H1 (cell line): Measurements from ENCODE around the gene CORIN. TPM values are rescaled to one million over a fixed set of nuclear protein-coding genes. Genes with fewer than 3 reads are reported as not detected.

Experiments used
- CTCF ChIA-PET: fragments of 300-600 bp; sonication (Branson Sonifier 250); formaldehyde crosslinking; loops from one replicate; lab custom pipeline; 2021; ENCODE audit not compliant: partially characterized antibody; lab: Charles Lee
- POLR2A ChIA-PET: fragments of 300-600 bp; sonication (Branson Sonifier 250); formaldehyde crosslinking; loops from one replicate; lab custom pipeline; 2021; ENCODE audit warnings: inconsistent platforms; ENCODE audit not compliant: partially characterized antibody; lab: Charles Lee
- DNase-seq, 2 experiments: peaks; one replicate each; pipeline versions ENCODE4 v3.0.0 to v3.0.0-alpha.2; 2010 to 2022; ENCODE audit warnings: low spot score in 2 of 2, low read depth in 1 of 2, mixed read lengths in 1 of 2
- FAIRE-seq: peaks from 2 replicates; lab custom pipeline; 2011; peaks lifted over from hg19 to GRCh38; lab: Jason Lieb, UNC
- H2AFZ ChIP-seq: 2 replicates; pipeline ENCODE4 v1.8.1; 2012; ENCODE audit warnings: low read length, inconsistent platforms
- H2AK5ac ChIP-seq: 2 replicates; pipeline ENCODE4 v1.6.1; 2013; ENCODE audit warnings: low read depth, low read length
- H2BK120ac ChIP-seq: replicated peaks from 2 replicates; pipeline ENCODE3; 2013; ENCODE audit warnings: low read depth, low read length, inconsistent platforms
- H2BK12ac ChIP-seq: 2 replicates; pipeline ENCODE4 v1.6.1; 2013; ENCODE audit warnings: low read depth, low read length
- H2BK15ac ChIP-seq: 2 replicates; pipeline ENCODE4 v1.6.1; 2013; ENCODE audit warnings: low read length
- H2BK20ac ChIP-seq: 2 replicates; pipeline ENCODE4 v1.6.1; 2013; ENCODE audit warnings: low read length
- H2BK5ac ChIP-seq: 2 replicates; pipeline ENCODE4 v1.6.1; 2013; ENCODE audit warnings: low read depth, low read length
- H3K14ac ChIP-seq: 2 replicates; pipeline ENCODE4 v1.6.1; 2013; ENCODE audit warnings: inconsistent platforms; ENCODE audit not compliant: insufficient read length
- H3K18ac ChIP-seq: 2 replicates; pipeline ENCODE4 v1.6.1; 2013; ENCODE audit warnings: low read length; ENCODE audit errors: extremely low read depth
- H3K23ac ChIP-seq: 2 replicates; pipeline ENCODE4 v1.6.1; 2013; ENCODE audit warnings: inconsistent platforms; ENCODE audit not compliant: insufficient read length
- H3K23me2 ChIP-seq: 2 replicates; pipeline ENCODE4 v1.6.1; 2013; ENCODE audit warnings: low read depth, low read length
- H3K27ac ChIP-seq: 2 replicates; pipeline ENCODE4 v1.6.1; 2011; ENCODE audit warnings: low read depth, low read length, inconsistent platforms
- H3K27me3 ChIP-seq, 4 experiments: replicated peaks in 1 of 4; 1 replicate in 1 of 4; 2 replicates in 3 of 4; pipeline versions ENCODE4 v1.6.1 to v1.8.1; 2011 to 2013; ENCODE audit warnings: low read length in 3 of 4, mild to moderate bottlenecking in 3 of 4, inconsistent platforms in 2 of 4, mixed read lengths in 2 of 4, moderate library complexity in 1 of 4; ENCODE audit not compliant: control insufficient read depth in 3 of 4, insufficient read depth in 3 of 4; ENCODE audit errors: extremely low read depth in 1 of 4
- H3K36me3 ChIP-seq, 4 experiments: 2 replicates each; pipeline versions ENCODE4 v1.6.1 to v1.8.1; 2011 to 2013; ENCODE audit warnings: mild to moderate bottlenecking in 4 of 4, low read length in 3 of 4, moderate library complexity in 2 of 4, control low read depth in 1 of 4, inconsistent platforms in 1 of 4; ENCODE audit not compliant: insufficient read depth in 4 of 4, control insufficient read depth in 2 of 4
- H3K4ac ChIP-seq: replicated peaks from 2 replicates; pipeline ENCODE3; 2013; ENCODE audit warnings: low read length, low read depth, mixed read lengths, inconsistent platforms; ENCODE audit not compliant: insufficient read length
- H3K4me1 ChIP-seq, 4 experiments: replicated peaks in 1 of 4; 1 replicate in 1 of 4; 2 replicates in 3 of 4; pipeline versions ENCODE4 v1.6.1 to v1.8.1; 2011 to 2013; ENCODE audit warnings: low read length in 3 of 4, inconsistent platforms in 2 of 4, mixed read lengths in 1 of 4; ENCODE audit not compliant: insufficient read depth in 4 of 4, control insufficient read depth in 3 of 4
- H3K4me2 ChIP-seq, 2 experiments: 2 replicates each; pipeline versions ENCODE4 v1.6.1 to v1.8.1; 2011 to 2013; ENCODE audit warnings: low read depth in 2 of 2, low read length in 2 of 2, control low read depth in 1 of 2, inconsistent platforms in 1 of 2, mild to moderate bottlenecking in 1 of 2; ENCODE audit not compliant: insufficient read depth in 1 of 2
- H3K4me3 ChIP-seq, 4 experiments: fragments of 200-600, 300-600 bp in 1 of 4; sonication (generic), shearing (Covaris generic), sonication (Bioruptor Twin) in 1 of 4; 2 replicates each; pipeline versions ENCODE4 v1.5.1 to v1.8.1; 2011 to 2016; ENCODE audit warnings: low read length in 4 of 4, low read depth in 3 of 4, control low read depth in 2 of 4, inconsistent platforms in 2 of 4, mild to moderate bottlenecking in 2 of 4, mixed read lengths in 1 of 4, moderate library complexity in 1 of 4; ENCODE audit not compliant: insufficient read depth in 2 of 4; ENCODE audit errors: extremely low read depth in 1 of 4
- H3K56ac ChIP-seq: replicated peaks from 2 replicates; pipeline ENCODE3; 2013; ENCODE audit warnings: low read depth, mild to moderate bottlenecking, mixed read lengths, low read length, inconsistent platforms; ENCODE audit not compliant: insufficient read length
- H3K79me1 ChIP-seq: 2 replicates; pipeline ENCODE4 v1.6.1; 2013; ENCODE audit warnings: low read depth, low read length, control low read depth
- H3K79me2 ChIP-seq, 2 experiments: 2 replicates each; pipeline versions ENCODE4 v1.6.1 to v1.8.1; 2012 to 2013; ENCODE audit warnings: low read length in 2 of 2, mild to moderate bottlenecking in 2 of 2, inconsistent platforms in 1 of 2; ENCODE audit not compliant: insufficient read depth in 2 of 2, control insufficient read depth in 1 of 2
- H3K9ac ChIP-seq, 4 experiments: replicated peaks in 1 of 4; 1 replicate in 1 of 4; 2 replicates in 3 of 4; pipeline versions ENCODE4 v1.6.1 to v1.8.1; 2011 to 2013; ENCODE audit warnings: low read depth in 3 of 4, low read length in 3 of 4, control low read depth in 2 of 4, mild to moderate bottlenecking in 2 of 4, moderate library complexity in 2 of 4, inconsistent platforms in 1 of 4; ENCODE audit errors: extremely low read depth in 1 of 4
- H3K9me3 ChIP-seq, 2 experiments: 2 replicates each; pipeline versions ENCODE4 v1.6.1 to v1.8.1; 2012 to 2013; ENCODE audit warnings: mild to moderate bottlenecking in 2 of 2, moderate library complexity in 2 of 2, control low read depth in 1 of 2, inconsistent platforms in 1 of 2, low read depth in 1 of 2, low read length in 1 of 2, mixed read lengths in 1 of 2; ENCODE audit not compliant: insufficient read depth in 2 of 2
- H4K20me1 ChIP-seq, 2 experiments: replicated peaks in 1 of 2; 2 replicates each; pipeline versions ENCODE3 to v1.8.1; 2011 to 2013; ENCODE audit warnings: inconsistent platforms in 2 of 2, low read length in 2 of 2, mild to moderate bottlenecking in 1 of 2; ENCODE audit not compliant: insufficient read depth in 2 of 2, control insufficient read depth in 1 of 2
- H4K5ac ChIP-seq: 2 replicates; pipeline ENCODE4 v1.6.1; 2013; ENCODE audit warnings: low read length, low read depth, mixed read lengths, inconsistent platforms; ENCODE audit not compliant: insufficient read length
- H4K8ac ChIP-seq: 2 replicates; pipeline ENCODE4 v1.8.0; 2013; ENCODE audit warnings: mild to moderate bottlenecking, moderate library complexity, low read length, inconsistent platforms; ENCODE audit not compliant: insufficient read depth; ENCODE audit errors: extremely low read depth
- H4K91ac ChIP-seq: replicated peaks from 2 replicates; pipeline ENCODE3; 2013; ENCODE audit warnings: low read length, mixed read lengths, inconsistent platforms; ENCODE audit not compliant: insufficient read length
- ASH2L ChIP-seq: fragments of 200-600, 300-600 bp; sonication (generic); IDR thresholded peaks from one replicate; pipeline ENCODE4 v1.7.1; 2017; ENCODE audit warnings: low read length
- CBX5 ChIP-seq: fragments of 300-800, 300-1000 bp; sonication (generic); IDR thresholded peaks from 2 replicates; pipeline ENCODE4 v1.7.1; 2016; ENCODE audit warnings: antibody characterized with exemption, low read length, low read depth
- EGR1 ChIP-seq: IDR thresholded peaks from 2 replicates; pipeline ENCODE4 v1.6.1; 2011; ENCODE audit warnings: low read depth, low read length, borderline replicate concordance
- GABPA ChIP-seq: IDR thresholded peaks from 2 replicates; pipeline ENCODE4 v1.6.1; 2011; ENCODE audit warnings: mild to moderate bottlenecking, low read length, moderate library complexity, borderline replicate concordance; ENCODE audit not compliant: insufficient read depth
- KDM1A ChIP-seq: fragments of 200-600, 300-600 bp; sonication (generic); IDR thresholded peaks from 2 replicates; pipeline ENCODE4 v1.7.1; 2016; ENCODE audit warnings: mild to moderate bottlenecking, low read length, borderline replicate concordance
- RFX5 ChIP-seq: IDR thresholded peaks from 2 replicates; pipeline ENCODE4 v1.6.1; 2011; ENCODE audit warnings: low read depth, low read length, improper control_type of control experiment, borderline replicate concordance
- SIN3A ChIP-seq, 2 experiments: IDR thresholded peaks in 1 of 2; conservative IDR thresholded peaks in 1 of 2; 2 replicates each; pipeline ENCODE4 v1.6.1; 2011 to 2012; ENCODE audit warnings: low read length in 2 of 2, improper control_type of control experiment in 1 of 2, low read depth in 1 of 2, mild to moderate bottlenecking in 1 of 2
- ZNF274 ChIP-seq: IDR thresholded peaks from 2 replicates; pipeline ENCODE4 v1.7.0; 2012; ENCODE audit warnings: low read length, borderline replicate concordance; ENCODE audit errors: extremely low read depth
- WGBS, 2 experiments: shearing (Covaris generic) in 1 of 2; methylation state at CpG; one replicate each; pipeline versions ENCODE4 v1.1.6 to v1.1.7; 2013 to 2015; ENCODE audit warnings: low lambda C conversion rate in 2 of 2, mixed read lengths in 2 of 2, inconsistent platforms in 1 of 2, low coverage in 1 of 2, missing lambda C conversion rate in 1 of 2; ENCODE audit not compliant: insufficient replicate concordance in 2 of 2, insufficient coverage in 1 of 2, insufficient read length in 1 of 2; ENCODE audit errors: extremely low coverage in 1 of 2, missing lambda C conversion rate in 1 of 2; 5-methylcytosine and 5-hydroxymethylcytosine counted together
- polyA plus RNA-seq, 7 experiments: library from polyadenylated mRNA; depleted of rRNA in 3 of 7; stranded (reverse) in 5 of 7; unstranded in 2 of 7; fragments of >200 nt in 5 of 7; fragments of 200-250 nt in 2 of 7; gene quantifications; 1 replicate in 5 of 7; 2 replicates in 1 of 7; 4 replicates in 1 of 7; pipeline versions ENCODE4 v1.2.1 to v1.2.3, GENCODE V29; 2011 to 2013; ENCODE audit warnings: missing spikeins in 2 of 7, mixed read lengths in 2 of 7
- total RNA-seq: library from RNA; stranded (reverse); fragmentation: NEBNext Ultra II Directional; extraction: Animal tissue kit (Norgen Biotek cat#: 25700); gene quantifications from 2 replicates; pipeline ENCODE4 v1.2.1, GENCODE V29; 2021
- TF ChIP-seq, protein P1 (sequence below): IDR thresholded peaks from 2 replicates; pipeline ENCODE4 v1.6.1; 2011; ENCODE audit warnings: low read length, improper control_type of control experiment
- TF ChIP-seq, protein P2 (sequence below): IDR thresholded peaks from 2 replicates; pipeline ENCODE4 v1.6.1; 2012; ENCODE audit warnings: inconsistent platforms

The CORIN gene
- total and polyA plus RNA-seq, 2 of the 8 experiments (the other 6 are each of a cell fraction or from before 2014, with no cell fraction given) = 0.09 to 0.32 TPM

DNA sequence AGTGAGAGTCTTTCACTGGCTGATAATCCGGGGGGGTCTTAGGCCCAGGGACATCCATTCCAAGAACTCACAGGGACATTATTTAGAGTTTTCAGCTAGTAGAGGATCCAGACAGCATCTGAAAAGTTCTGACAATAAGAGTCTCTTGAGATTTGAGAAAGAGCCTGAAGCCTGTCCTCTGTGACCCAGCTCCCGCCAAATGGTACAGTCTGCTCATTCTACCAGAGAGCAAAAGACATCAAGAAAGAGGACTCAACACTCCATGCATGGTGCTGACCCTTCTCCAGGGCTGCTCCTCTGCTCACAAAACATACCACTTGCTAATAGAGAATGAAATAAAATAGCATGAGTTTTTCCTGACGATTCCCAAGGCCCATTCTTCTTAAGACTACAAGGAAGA is 190.8 kb downstream of the CORIN start:
- no peak overlapping the region for H2BK5ac ChIP-seq
- peaks cover 0 to 2% (median 0%) of the 10 kb centered on the region in 4 experiments; a peak in 1 of 7 replicates for H3K4me1 ChIP-seq
- no peak overlapping the region for H3K56ac ChIP-seq
- no peak overlapping the region for H3K27ac ChIP-seq
- no peak overlapping the region for H3K23ac ChIP-seq
- ChIA-PET CTCF (no interaction called here), POLR2A (no interaction called here)
- no peaks in the 10 kb centered on the region for H3K9me3 ChIP-seq
- H3K9ac ChIP-seq = no peak overlapping the region
- 88% methylated on average over 3 of the region's 3 CpGs; no CpG with 5 or more reads in 1 of the 2 experiments for whole genome bisulfite sequencing, 2 experiments
- no peaks in the 10 kb centered on the region for H3K27me3 ChIP-seq
- no peak overlapping the region for H2BK120ac ChIP-seq
- no peak overlapping the region for H4K8ac ChIP-seq
- no peak overlapping the region for H2BK12ac ChIP-seq
- no peaks in the 10 kb centered on the region for H4K20me1 ChIP-seq
- no peaks in the 10 kb centered on the region for H3K79me2 ChIP-seq
- DNase-seq = no peak
- no peak overlapping the region for H2AFZ ChIP-seq
- no peak overlapping the region for H3K4me2 ChIP-seq
- H2BK20ac ChIP-seq = no peak overlapping the region
- H3K4me3 ChIP-seq = no peak overlapping the region
- no peak for TF ChIP-seq SIN3A (conservative IDR thresholded peaks at IDR 0.05 in 1 of 2, IDR thresholded peaks at IDR 0.05 in 1 of 2; ENCODE audit: low read depth in 1 of 2, low read length in 2 of 2)
- TF ChIP-seq, protein P1, sequence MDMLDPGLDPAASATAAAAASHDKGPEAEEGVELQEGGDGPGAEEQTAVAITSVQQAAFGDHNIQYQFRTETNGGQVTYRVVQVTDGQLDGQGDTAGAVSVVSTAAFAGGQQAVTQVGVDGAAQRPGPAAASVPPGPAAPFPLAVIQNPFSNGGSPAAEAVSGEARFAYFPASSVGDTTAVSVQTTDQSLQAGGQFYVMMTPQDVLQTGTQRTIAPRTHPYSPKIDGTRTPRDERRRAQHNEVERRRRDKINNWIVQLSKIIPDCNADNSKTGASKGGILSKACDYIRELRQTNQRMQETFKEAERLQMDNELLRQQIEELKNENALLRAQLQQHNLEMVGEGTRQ = no peak
- no peak for TF ChIP-seq GABPA
- TF ChIP-seq RFX5 = no peak
- no peak for TF ChIP-seq ZNF274
- no peak for TF ChIP-seq EGR1
- TF ChIP-seq, protein P2, sequence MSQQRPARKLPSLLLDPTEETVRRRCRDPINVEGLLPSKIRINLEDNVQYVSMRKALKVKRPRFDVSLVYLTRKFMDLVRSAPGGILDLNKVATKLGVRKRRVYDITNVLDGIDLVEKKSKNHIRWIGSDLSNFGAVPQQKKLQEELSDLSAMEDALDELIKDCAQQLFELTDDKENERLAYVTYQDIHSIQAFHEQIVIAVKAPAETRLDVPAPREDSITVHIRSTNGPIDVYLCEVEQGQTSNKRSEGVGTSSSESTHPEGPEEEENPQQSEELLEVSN = no peak
- TF ChIP-seq ASH2L = no peak
- TF ChIP-seq KDM1A = no peak
- TF ChIP-seq CBX5 = no peak
- H4K5ac ChIP-seq = no peak overlapping the region
- H3K23me2 ChIP-seq = no peaks in the 10 kb centered on the region
- H3K18ac ChIP-seq = no peak overlapping the region
- no peaks in the 10 kb centered on the region for H3K36me3 ChIP-seq
- H3K79me1 ChIP-seq = no peaks in the 10 kb centered on the region
- H4K91ac ChIP-seq = no peak overlapping the region
- H2AK5ac ChIP-seq = no peak overlapping the region
- no peak overlapping the region for H2BK15ac ChIP-seq
- FAIRE-seq = no peak
- no peak overlapping the region for H3K4ac ChIP-seq
- H3K14ac ChIP-seq = no peak overlapping the region
